ENCODE data around the gene ZHX3.
A peak's percentile ranks its signal among the peaks of the same experiment; 100 is the strongest.

The ZHX3 gene

GRCh38 chr20:41185013-41185757 is 132.3 kb downstream of the ZHX3 start:
- no peak for DNase-seq (ENCODE audit: low read depth)

- no peak for DNase-seq (ENCODE audit: low read depth)
Observed at GRCh38 chr20:41183831-41184230, 133.7 kb downstream of the ZHX3 start.

- DNase-seq (ENCODE audit: low read depth): no peak
Observed at GRCh38 chr20:41183391-41183790, 134.1 kb downstream of the ZHX3 start.

GRCh38 chr20:41182296-41183212 is 135.0 kb downstream of the ZHX3 start:
- DNase-seq (ENCODE audit: low read depth): no peak

- DNase-seq (ENCODE audit: low read depth): no peak
Observed at GRCh38 chr20:41181567-41181966, 136.0 kb downstream of the ZHX3 start.

- DNase-seq (ENCODE audit: low read depth): no peak
Observed at GRCh38 chr20:41180599-41181333, 136.8 kb downstream of the ZHX3 start.

- no peak for DNase-seq (ENCODE audit: low read depth)
Observed at GRCh38 chr20:41179961-41180360, 137.6 kb downstream of the ZHX3 start.

- no peak for DNase-seq (ENCODE audit: low read depth)
Observed at GRCh38 chr20:41178904-41179432, 138.6 kb downstream of the ZHX3 start.

- DNase-seq (ENCODE audit: low read depth): no peak
Observed at GRCh38 chr20:41178495-41178894, 139.0 kb downstream of the ZHX3 start.

- DNase-seq (ENCODE audit: low read depth): no peak
Observed at GRCh38 chr20:41177636-41178035, 139.9 kb downstream of the ZHX3 start.

- DNase-seq (ENCODE audit: low read depth): no peak
Observed at GRCh38 chr20:41176711-41177552, 140.6 kb downstream of the ZHX3 start.

- no peak for DNase-seq (ENCODE audit: low read depth)
Observed at GRCh38 chr20:41175727-41176330, 141.7 kb downstream of the ZHX3 start.

- no peak for DNase-seq (ENCODE audit: low read depth)
Observed at GRCh38 chr20:41175201-41175651, 142.3 kb downstream of the ZHX3 start.

- DNase-seq (ENCODE audit: low read depth): no peak
Observed at GRCh38 chr20:41174782-41175181, 142.7 kb downstream of the ZHX3 start.

GRCh38 chr20:41174373-41174772 is 143.2 kb downstream of the ZHX3 start:
- no peak for DNase-seq (ENCODE audit: low read depth)

GRCh38 chr20:41173791-41174341 is 143.7 kb downstream of the ZHX3 start:
- no peak for DNase-seq (ENCODE audit: low read depth)

- DNase-seq (ENCODE audit: low read depth): peak; percentile 43
Observed at GRCh38 chr20:41173161-41173721, 144.3 kb downstream of the ZHX3 start.

- DNase-seq (ENCODE audit: low read depth): no peak
Observed at GRCh38 chr20:41172296-41173140, 145.0 kb downstream of the ZHX3 start.

- DNase-seq (ENCODE audit: low read depth): no peak
Observed at GRCh38 chr20:41171736-41172295, 145.7 kb downstream of the ZHX3 start.

Measured in stimulated activated CD8-positive, alpha-beta memory T cell treated with anti-CD3 and anti-CD28 coated beads, Interleukin-12 subunit alpha, Interleukin-12 subunit beta, amount 100 ng/mL, for 1 hour (primary cell).